AG04450 (cell line): Measurements from ENCODE around the gene CD68. TPM values are rescaled to one million over a fixed set of nuclear protein-coding genes. Genes with fewer than 3 reads are reported as not detected.

Experiments used
- CTCF ChIA-PET: fragments of 300-600, 350-600 bp; formaldehyde crosslinking; extraction: SDS; loops from one replicate; lab custom pipeline; 2022; ENCODE audit warnings: antibody characterized with exemption, inconsistent platforms; lab: Charles Lee
- POLR2A ChIA-PET: fragments of 350-600 bp; formaldehyde crosslinking; extraction: SDS; loops from one replicate; lab custom pipeline; 2021; ENCODE audit warnings: antibody characterized with exemption, inconsistent platforms; lab: Yijun Ruan, JAX
- DNase-seq: peaks from one replicate; pipeline ENCODE4 v3.0.0-alpha.2; 2011; ENCODE audit warnings: low read depth, low spot score
- H3K27ac ChIP-seq: one replicate; pipeline ENCODE4 v1.5.1; 2012; ENCODE audit warnings: low read depth, low read length, control low read depth
- H3K27me3 ChIP-seq: one replicate; pipeline ENCODE4 v1.6.0; 2012; ENCODE audit warnings: low read length; ENCODE audit not compliant: control insufficient read depth, insufficient read depth
- H3K4me3 ChIP-seq: 2 replicates; pipeline ENCODE4 v1.5.1; 2011; ENCODE audit warnings: mild to moderate bottlenecking, low read depth, low read length, control low read depth
- H3K9me3 ChIP-seq: 2 replicates; pipeline ENCODE4 v1.5.1; 2012; ENCODE audit warnings: low read length; ENCODE audit not compliant: control insufficient read depth, insufficient read depth
- CTCF ChIP-seq: IDR thresholded peaks from 2 replicates; pipeline ENCODE4 v1.5.1; 2011; ENCODE audit warnings: low read depth, low read length, control low read depth, inconsistent platforms
- polyA plus RNA-seq: library from polyadenylated mRNA; depleted of rRNA; stranded (reverse); fragments of >200 nt; gene quantifications from 2 replicates; pipeline ENCODE4 v1.2.3, GENCODE V29; 2011

The CD68 gene
- polyA plus RNA-seq, 1 experiment = 34.1 TPM

- Histone ChIP-seq H3K27me3 (no peaks in the 10 kb centered on the region), H3K27ac (peak within 1 kb of the TSS; percentile 31), H3K4me3 (no peak within 1 kb of the TSS), H3K9me3 (no peaks in the 10 kb centered on the region; the same call in 1 of the 2 replicates)
- no peak for DNase-seq
- no peak for TF ChIP-seq CTCF
- CTCF ChIA-PET = interaction anchor here (2.4 to 3.1 kb wide), 2 partner anchors 45 to 203 kb away, joined by 22 to 23 read pairs; partner anchors contain the start of gene TMEM95
- POLR2A ChIA-PET = no interaction called here
These were observed 20.7 kb upstream of the CD68 start, which contains the start of gene TNFSF13 for GRCh38 chr17:7558544-7559319. TSS of gene TNFSF13 (plus strand) at chr17:7558750. CDS start at chr17:7559040, 290 bp downstream.

- no peaks in the 10 kb centered on the region; the same call in 1 of the 2 replicates for H3K9me3 ChIP-seq
- CTCF ChIA-PET = interaction anchor here (0.6 to 3.1 kb wide), 30 partner anchors 9 to 279 kb away, joined by 3 to 116 read pairs (median 7); partner anchors contain the start of genes MPDU1, NEURL4, NLGN2 and SLC2A4
- no peaks in the 10 kb centered on the region for H3K27me3 ChIP-seq
- H3K4me3 ChIP-seq = no peak overlapping the region
- no peak overlapping the region for H3K27ac ChIP-seq
- POLR2A ChIA-PET = interaction anchor here (1.1 to 1.8 kb wide), 5 partner anchors 14 to 156 kb away, joined by 3 to 8 read pairs (median 7); partner anchors contain the start of genes SPEM1, TMEM256 and ZBTB4
- no peak for DNase-seq
- no peak for TF ChIP-seq CTCF
These were observed 19.9 kb upstream of the CD68 start for GRCh38 chr17:7559320-7560171.

- ChIA-PET POLR2A (interaction anchor here (1.0 to 1.8 kb wide), 7 partner anchors 13 to 157 kb away, joined by 3 to 9 read pairs (median 7); partner anchors contain the start of genes MPDU1, POLR2A, SPEM1 and TMEM256), CTCF (interaction anchor here (0.5 to 3.1 kb wide), 66 partner anchors 8 to 514 kb away, joined by 3 to 116 read pairs (median 5); partner anchors contain the start of genes CD68, MPDU1, NEURL4 and NLGN2)
- no peaks in the 10 kb centered on the region for H3K27me3 ChIP-seq
- TF ChIP-seq CTCF = peak; percentile 70
- H3K27ac ChIP-seq = peak overlapping the region; percentile 25
- peak overlapping the region; percentile 82; the same call in 1 of the 2 replicates for H3K4me3 ChIP-seq
- no peak for DNase-seq
- no peaks in the 10 kb centered on the region; the same call in 1 of the 2 replicates for H3K9me3 ChIP-seq
These were observed 19.0 kb upstream of the CD68 start for GRCh38 chr17:7560172-7561027.

- CTCF ChIA-PET = interaction anchor here (0.5 to 3.1 kb wide), 71 partner anchors 9 to 515 kb away, joined by 3 to 116 read pairs (median 5); partner anchors contain the start of genes CD68, MPDU1, NEURL4 and NLGN2
- H3K27me3 ChIP-seq = no peaks in the 10 kb centered on the region
- POLR2A ChIA-PET = interaction anchor here (0.6 to 1.8 kb wide), 10 partner anchors 12 to 157 kb away, joined by 3 to 9 read pairs (median 4); partner anchors contain the start of genes MPDU1, POLR2A, SPEM1 and TMEM256
- H3K4me3 ChIP-seq = peak overlapping the region; percentile 82
- DNase-seq = peak; percentile 61
- TF ChIP-seq CTCF = peak; percentile 83
- no peaks in the 10 kb centered on the region; the same call in 1 of the 2 replicates for H3K9me3 ChIP-seq
- H3K27ac ChIP-seq = peak overlapping the region; percentile 83
These were observed 18.3 kb upstream of the CD68 start for GRCh38 chr17:7561028-7561575.
